Measurements from ENCODE around the gene EVA1C.
"Not testable (repeated sequence)": the region's sequence is repeated elsewhere in the genome, so short reads cannot be mapped to it uniquely, and the experiment has no call there.

The EVA1C gene

DNA sequence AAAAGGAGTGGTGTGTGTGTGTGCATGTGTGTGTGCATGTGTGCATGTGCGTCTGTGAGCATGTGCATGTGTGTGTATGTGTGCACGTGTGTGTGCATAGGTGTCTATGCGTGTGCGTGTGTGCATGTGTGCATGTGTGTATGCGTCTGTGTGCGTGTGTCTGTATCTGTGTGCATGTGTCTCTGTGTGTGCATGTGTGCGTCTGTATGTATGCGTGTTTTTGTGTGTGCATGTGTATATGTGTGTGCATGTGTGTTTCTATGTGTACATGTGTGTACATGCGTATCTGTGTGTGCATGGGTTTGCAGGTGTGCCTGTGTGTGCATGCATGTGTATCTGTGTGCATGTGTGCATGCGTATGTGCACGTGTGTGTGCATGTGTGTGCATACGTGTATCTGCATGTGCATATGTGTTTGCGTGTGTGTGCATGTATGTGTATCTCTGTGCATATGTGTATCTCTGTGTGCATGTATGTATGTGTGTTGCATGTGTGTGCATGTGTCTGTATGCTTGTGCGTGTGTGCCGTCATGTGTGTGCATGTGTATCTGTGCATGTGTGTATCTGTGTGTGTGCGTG is 94.9 kb downstream of the EVA1C start:
- DNase-seq (ENCODE audit: low spot score) = no peak
- in situ Hi-C loops (cut with MboI; ENCODE audit: low pct_unique_long_range_greater_than_20kb, low sequenced_read_pairs, unreplicated experiment) = no loop called here
- TF ChIP-seq, protein P1, sequence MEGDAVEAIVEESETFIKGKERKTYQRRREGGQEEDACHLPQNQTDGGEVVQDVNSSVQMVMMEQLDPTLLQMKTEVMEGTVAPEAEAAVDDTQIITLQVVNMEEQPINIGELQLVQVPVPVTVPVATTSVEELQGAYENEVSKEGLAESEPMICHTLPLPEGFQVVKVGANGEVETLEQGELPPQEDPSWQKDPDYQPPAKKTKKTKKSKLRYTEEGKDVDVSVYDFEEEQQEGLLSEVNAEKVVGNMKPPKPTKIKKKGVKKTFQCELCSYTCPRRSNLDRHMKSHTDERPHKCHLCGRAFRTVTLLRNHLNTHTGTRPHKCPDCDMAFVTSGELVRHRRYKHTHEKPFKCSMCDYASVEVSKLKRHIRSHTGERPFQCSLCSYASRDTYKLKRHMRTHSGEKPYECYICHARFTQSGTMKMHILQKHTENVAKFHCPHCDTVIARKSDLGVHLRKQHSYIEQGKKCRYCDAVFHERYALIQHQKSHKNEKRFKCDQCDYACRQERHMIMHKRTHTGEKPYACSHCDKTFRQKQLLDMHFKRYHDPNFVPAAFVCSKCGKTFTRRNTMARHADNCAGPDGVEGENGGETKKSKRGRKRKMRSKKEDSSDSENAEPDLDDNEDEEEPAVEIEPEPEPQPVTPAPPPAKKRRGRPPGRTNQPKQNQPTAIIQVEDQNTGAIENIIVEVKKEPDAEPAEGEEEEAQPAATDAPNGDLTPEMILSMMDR (IDR thresholded peaks at IDR 0.05; ENCODE audit: extremely low read depth, insufficient read depth, missing control alignments) = no peak

DNA sequence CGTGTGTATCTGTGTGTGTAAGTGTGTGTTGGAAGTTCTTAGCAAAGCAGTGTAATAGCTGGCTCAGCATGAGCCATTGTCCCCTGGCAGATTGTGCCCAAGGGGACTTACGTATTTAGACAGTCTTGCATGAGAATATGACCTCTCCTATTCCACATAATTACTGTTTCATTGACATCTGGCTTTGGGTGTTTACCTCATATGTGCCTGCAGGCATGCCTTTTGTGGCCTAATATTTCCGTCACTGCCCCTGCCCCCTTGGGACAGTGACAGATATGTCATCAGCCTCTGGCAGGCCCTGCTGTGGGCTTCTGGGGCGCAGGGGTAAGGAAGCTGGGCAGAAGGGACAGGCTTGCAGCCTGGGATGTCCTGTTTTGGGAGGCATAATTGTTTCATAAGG is 95.5 kb downstream of the EVA1C start:
- DNase-seq (ENCODE audit: low spot score); in situ Hi-C loops (cut with MboI; ENCODE audit: low pct_unique_long_range_greater_than_20kb, low sequenced_read_pairs, unreplicated experiment): not testable (repeated sequence)

DNA sequence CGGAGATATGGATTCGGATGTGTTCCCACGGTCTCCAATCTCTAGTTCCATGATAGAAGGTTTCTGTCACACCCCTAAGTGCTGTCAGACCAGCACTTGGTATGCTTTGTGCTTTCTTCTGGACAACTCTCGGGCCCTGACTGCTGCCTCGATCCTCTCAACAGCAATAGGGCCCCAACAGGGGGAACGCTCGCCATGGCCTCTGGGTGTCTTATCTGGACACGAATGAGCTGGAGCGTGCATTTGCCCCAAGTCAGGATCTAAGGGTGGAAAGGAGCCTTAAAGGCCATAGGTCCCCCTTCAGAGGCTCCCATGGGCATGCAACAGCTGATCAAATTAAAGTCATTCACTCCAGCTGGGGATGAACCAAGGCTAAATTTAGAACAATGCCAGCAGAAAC is 96.1 kb downstream of the EVA1C start:
- no peak for DNase-seq (ENCODE audit: low spot score)
- TF ChIP-seq, protein P1 (IDR thresholded peaks at IDR 0.05; ENCODE audit: extremely low read depth, insufficient read depth, missing control alignments) = no peak
- in situ Hi-C loops (cut with MboI; ENCODE audit: low pct_unique_long_range_greater_than_20kb, low sequenced_read_pairs, unreplicated experiment) = no loop called here

DNA sequence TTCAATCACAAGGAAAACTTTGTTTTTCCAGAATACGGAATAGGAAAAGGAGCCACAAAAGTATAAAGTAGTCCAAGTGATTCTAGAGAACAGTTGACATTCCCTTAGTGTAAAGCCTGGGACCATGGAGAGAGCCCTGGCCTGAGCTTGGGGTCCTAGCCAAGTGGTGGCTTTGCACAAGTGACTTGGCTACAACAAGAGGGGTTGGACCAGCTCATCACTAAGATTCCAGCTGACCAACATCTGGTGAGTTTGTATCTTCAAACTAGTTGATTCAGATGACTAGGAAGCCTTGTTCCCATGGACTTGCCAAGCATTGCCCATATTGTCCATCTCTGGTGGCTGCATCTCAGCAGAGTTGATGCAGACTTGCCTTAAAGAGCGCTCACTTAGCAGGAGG is 96.5 kb downstream of the EVA1C start:
- in situ Hi-C loops (cut with MboI; ENCODE audit: low pct_unique_long_range_greater_than_20kb, low sequenced_read_pairs, unreplicated experiment) = not testable (repeated sequence)

DNA sequence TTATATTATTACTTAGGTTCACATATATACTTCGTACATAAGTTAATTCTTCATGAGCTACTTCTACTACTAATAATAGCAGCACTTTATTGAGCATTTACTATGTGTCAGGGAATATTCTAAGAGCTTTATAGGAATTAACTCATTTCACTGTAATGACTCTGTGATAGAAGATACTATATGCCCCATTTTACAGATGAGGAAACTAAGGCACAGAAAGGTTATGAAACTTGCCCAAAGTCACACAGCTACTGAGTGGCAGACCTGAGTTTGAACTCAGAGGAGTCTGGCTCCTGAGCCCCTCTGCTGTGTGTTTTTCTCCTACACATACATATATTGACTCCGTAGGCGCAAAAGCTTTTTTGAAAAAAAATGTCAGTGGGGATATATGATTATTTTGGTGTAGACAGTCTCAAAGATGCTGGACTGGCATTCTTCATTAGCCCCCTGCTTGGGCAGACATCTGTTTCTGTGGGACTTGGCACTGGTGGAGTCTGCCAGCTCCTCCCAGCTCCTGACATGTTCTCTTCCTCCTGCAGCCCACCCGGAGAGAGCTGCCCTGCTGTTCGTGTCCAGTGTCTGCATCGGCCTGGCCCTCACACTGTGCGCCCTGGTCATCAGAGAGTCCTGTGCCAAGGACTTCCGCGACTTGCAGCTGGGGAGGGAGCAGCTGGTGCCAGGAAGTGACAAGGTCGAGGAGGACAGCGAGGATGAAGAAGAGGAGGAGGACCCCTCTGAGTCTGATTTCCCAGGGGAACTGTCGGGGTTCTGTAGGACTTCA is 102.0 kb downstream of the EVA1C start:
- TF ChIP-seq, protein P1 (IDR thresholded peaks at IDR 0.05; ENCODE audit: extremely low read depth, insufficient read depth, missing control alignments) = no peak

More for the DNA sequence above, 96.5 kb downstream of the EVA1C start:
- not testable (repeated sequence) for DNase-seq (ENCODE audit: low spot score)

DNA sequence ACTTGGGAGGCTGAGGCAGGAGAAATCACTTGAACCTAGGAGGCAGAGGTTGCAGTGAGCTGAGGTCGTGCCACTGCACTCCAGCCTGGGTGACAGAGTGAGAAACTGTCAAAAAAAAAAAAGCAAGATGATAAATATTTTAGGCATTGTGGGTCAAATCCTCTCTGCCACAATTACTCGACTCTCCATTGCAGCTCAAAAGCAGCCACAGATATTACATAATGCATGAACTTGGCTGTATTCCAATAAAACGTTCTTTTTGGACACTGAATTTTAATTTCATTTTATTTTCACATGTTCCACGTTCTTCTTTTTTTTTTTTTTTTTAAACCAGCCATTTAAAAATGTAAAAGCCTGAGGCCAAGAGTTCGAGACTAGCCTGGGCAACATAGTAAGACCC is 103.4 kb downstream of the EVA1C start:
- in situ Hi-C loops (cut with MboI; ENCODE audit: low pct_unique_long_range_greater_than_20kb, low sequenced_read_pairs, unreplicated experiment) = no loop called here
- DNase-seq (ENCODE audit: low spot score) = no peak
- TF ChIP-seq, protein P1 (IDR thresholded peaks at IDR 0.05; ENCODE audit: extremely low read depth, insufficient read depth, missing control alignments) = no peak

More for the DNA sequence above, 102.0 kb downstream of the EVA1C start:
- no peak for DNase-seq (ENCODE audit: low spot score)
- in situ Hi-C loops (cut with MboI; ENCODE audit: low pct_unique_long_range_greater_than_20kb, low sequenced_read_pairs, unreplicated experiment) = no loop called here

DNA sequence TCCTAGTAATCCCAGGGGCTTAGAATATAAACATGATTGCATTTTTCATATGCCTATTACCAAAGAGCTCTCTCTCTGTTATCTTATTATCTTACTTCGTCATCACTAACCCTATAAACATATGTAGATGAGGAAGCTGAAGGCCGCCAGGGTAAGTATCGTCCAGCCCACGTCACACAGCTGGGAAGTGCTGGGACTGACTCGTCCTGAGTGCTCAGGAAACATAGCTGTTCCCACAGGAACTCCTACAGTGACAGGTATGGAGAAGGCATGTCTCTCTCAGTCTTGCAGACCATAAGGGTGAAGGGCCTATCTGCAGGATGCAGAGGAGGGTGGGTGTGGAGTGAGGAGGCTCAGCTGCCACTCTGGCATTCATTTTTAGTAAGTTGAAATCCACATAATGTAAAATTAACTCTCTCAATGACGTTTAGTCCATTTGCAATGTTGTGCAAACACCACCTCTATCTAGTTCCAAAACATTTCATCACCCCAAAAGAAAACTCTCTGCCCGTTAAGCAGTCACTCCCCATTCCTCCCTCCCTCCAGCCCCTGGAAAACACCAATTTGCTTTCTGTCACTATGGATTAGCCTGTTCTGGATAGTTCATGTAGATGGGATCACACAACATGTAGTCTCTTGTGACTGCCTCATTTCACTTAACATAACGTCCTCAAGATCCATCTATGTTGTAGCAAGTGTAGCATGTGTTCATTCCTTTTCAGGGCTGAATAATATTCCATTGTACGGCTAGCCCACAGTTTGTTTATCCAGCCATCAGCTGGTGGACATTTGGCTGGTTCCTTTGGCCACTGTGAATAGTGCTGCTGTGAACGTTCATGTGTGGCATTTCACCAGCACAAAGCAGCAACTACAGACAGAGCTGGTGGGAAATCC is 104.5 kb downstream of the EVA1C start:
- in situ Hi-C loops (cut with MboI; ENCODE audit: low pct_unique_long_range_greater_than_20kb, low sequenced_read_pairs, unreplicated experiment) = no loop called here
- DNase-seq (ENCODE audit: low spot score) = no peak

More for the DNA sequence above, 104.5 kb downstream of the EVA1C start:
- TF ChIP-seq, protein P1 (IDR thresholded peaks at IDR 0.05; ENCODE audit: extremely low read depth, insufficient read depth, missing control alignments) = no peak

All from GM13977 (cell line).